NCI-H226 (cell line): ENCODE measurements around the gene IST1.

Source experiments
- DNase-seq: peaks from one replicate; pipeline ENCODE4 v3.0.0-alpha.2; 2015

The IST1 gene

GRCh38 chr16:71966932-71967331 is 71.6 kb downstream of the IST1 start:
- no peak for DNase-seq

DNA sequence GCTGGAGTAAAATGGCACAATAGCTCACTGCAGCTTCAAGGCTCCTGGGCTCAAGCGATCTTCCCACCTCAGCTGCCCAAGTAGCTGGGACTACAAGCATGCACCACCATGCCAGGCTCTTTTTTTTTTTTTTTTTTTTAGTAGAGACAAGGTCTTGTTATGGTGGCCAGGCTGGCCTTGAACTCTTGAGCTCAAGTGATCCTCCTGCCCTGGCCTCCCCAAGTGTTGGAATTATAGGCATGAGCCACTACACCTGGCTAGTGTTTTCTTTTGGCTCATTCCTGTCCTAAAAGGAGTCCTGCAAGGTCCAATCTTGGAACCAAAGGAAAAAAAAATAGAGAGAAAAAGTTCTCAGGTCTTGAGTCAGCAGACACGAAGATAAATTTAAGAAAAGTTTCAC is 74.0 kb downstream of the IST1 start:
- DNase-seq: no peak

GRCh38 chr16:71971571-71971970 is 76.2 kb downstream of the IST1 start:
- no peak for DNase-seq

DNA sequence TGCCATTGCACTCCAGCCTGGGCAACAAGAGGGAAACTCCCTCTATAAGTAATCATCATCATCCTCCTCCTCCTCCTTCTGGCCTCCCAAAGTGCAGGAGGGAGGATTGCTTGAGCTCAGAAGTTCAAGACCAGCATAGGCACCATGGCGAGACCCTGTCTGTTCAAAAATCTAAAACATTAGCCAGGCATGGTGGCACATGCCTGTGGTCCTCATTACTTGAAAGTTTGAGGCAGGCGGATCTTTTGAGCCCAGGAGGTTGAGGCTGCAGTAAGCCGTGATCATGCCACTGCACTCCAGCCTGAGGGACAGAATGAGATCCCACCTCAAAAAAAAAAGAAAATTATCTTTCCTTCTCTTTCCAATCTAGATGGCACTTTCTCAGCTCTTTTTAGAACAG is 77.0 kb downstream of the IST1 start:
- DNase-seq: no peak

DNA sequence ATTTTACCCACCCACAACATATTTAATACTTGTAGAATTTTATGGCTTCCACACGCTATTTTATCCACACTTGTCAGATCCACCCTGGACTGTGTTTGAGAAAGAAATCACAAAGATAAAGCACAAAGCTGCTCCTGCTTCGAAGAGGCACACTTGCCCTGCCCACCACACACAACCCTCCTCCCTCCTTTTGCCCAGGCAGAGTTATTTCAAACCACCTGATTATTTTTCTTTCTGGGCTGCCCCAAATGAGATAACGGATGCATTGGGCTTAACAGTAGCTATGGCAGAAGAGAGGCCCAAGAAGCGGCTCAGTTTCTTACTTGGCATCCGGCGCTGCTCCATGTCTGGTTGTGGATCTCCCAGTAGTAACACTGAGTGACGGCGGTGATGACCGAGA is 77.7 kb downstream of the IST1 start:
- DNase-seq: no peak

- DNase-seq: no peak
Observed at GRCh38 chr16:71974068-71974818, 78.9 kb downstream of the IST1 start.
